Right atrium auricular region (tissue), 2 donors: ENCODE results near the gene TSPAN32. TPM values are rescaled to one million over a fixed set of nuclear protein-coding genes. Genes with fewer than 3 reads are reported as not detected.
"Not testable (repeated sequence)": the region's sequence is repeated elsewhere in the genome, so short reads cannot be mapped to it uniquely, and the experiment has no call there.

ENCODE experiments used
- DNase-seq: peaks from one replicate; pipeline ENCODE4 v3.0.0-alpha.2; 2019; ENCODE audit warnings: low spot score
- H3K27ac ChIP-seq, 2 donors: fragments of 200-600 bp; sonication (generic); 1 replicate in 1 of 2; 2 replicates in 1 of 2; pipeline ENCODE4 v1.5.1; 2016 to 2019
- H3K27me3 ChIP-seq, 2 donors: fragments of 200-600 bp; sonication (generic); one replicate each; pipeline versions ENCODE4 v1.5.1 to v1.6.0; 2017 to 2019
- H3K36me3 ChIP-seq: fragments of 200-600 bp; sonication (generic); one replicate; pipeline ENCODE4 v1.5.1; 2016
- H3K4me1 ChIP-seq, 2 donors: fragments of 200-600 bp; sonication (generic); one replicate each; pipeline versions ENCODE4 v1.5.1 to v1.6.0; 2017 to 2019
- H3K4me3 ChIP-seq, 2 donors: fragments of 200-600 bp; sonication (generic); 1 replicate in 1 of 2; 2 replicates in 1 of 2; pipeline ENCODE4 v1.5.1; 2017 to 2019; ENCODE audit warnings: mild to moderate bottlenecking in 1 of 2, moderate library complexity in 1 of 2
- H3K9me3 ChIP-seq, 2 donors: fragments of 200-600 bp; sonication (generic); one replicate each; pipeline ENCODE4 v1.5.1; 2019
- total RNA-seq, 2 donors: library from RNA; depleted of rRNA; stranded (reverse); fragments of >200 nt; gene quantifications; one replicate each; pipeline ENCODE4 v1.1.0, GENCODE V29; 2016
- TF ChIP-seq, protein P1 (sequence below), 2 donors: fragments of 200-600 bp; sonication (generic); IDR thresholded peaks; one replicate each; pipeline ENCODE4 v1.5.1; 2019; ENCODE audit warnings: antibody characterized with exemption in 2 of 2

The TSPAN32 gene
- total RNA-seq, 2 donors from 2014 or later, result 2.6 to 15.2 TPM

DNA sequence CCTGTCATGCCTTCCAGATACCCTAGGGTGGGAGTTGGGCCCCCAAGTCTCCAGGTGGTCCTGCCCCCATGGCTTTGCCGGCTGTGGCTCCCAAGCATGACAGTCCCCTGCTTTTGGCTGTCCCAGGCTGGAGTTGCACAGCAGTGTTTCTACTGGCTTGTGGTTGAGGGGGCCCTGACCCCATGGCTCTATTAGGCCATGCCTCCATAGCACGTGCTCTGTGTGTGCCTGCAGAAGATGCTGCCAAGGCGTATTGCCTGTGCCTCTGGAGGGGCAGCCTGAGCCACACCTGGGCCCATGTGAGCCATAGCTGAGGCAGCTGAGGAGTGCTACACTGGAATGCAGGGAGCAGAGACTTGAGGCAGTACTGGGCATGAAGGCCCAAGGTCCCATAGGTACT is 49.9 kb downstream of the TSPAN32 start:
- TF ChIP-seq, protein P1, sequence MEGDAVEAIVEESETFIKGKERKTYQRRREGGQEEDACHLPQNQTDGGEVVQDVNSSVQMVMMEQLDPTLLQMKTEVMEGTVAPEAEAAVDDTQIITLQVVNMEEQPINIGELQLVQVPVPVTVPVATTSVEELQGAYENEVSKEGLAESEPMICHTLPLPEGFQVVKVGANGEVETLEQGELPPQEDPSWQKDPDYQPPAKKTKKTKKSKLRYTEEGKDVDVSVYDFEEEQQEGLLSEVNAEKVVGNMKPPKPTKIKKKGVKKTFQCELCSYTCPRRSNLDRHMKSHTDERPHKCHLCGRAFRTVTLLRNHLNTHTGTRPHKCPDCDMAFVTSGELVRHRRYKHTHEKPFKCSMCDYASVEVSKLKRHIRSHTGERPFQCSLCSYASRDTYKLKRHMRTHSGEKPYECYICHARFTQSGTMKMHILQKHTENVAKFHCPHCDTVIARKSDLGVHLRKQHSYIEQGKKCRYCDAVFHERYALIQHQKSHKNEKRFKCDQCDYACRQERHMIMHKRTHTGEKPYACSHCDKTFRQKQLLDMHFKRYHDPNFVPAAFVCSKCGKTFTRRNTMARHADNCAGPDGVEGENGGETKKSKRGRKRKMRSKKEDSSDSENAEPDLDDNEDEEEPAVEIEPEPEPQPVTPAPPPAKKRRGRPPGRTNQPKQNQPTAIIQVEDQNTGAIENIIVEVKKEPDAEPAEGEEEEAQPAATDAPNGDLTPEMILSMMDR (IDR thresholded peaks at IDR 0.05), result no peak
- no peaks in the 10 kb centered on the region for H3K4me1 ChIP-seq
- no peaks in the 10 kb centered on the region for H3K27me3 ChIP-seq
- H3K4me3 ChIP-seq, result no peak overlapping the region
- H3K27ac ChIP-seq, result no peak overlapping the region
- DNase-seq, result no peak
- peaks cover 0 to 12% of the 10 kb centered on the region in 2 donors for H3K9me3 ChIP-seq
- no peaks in the 10 kb centered on the region for H3K36me3 ChIP-seq

DNA sequence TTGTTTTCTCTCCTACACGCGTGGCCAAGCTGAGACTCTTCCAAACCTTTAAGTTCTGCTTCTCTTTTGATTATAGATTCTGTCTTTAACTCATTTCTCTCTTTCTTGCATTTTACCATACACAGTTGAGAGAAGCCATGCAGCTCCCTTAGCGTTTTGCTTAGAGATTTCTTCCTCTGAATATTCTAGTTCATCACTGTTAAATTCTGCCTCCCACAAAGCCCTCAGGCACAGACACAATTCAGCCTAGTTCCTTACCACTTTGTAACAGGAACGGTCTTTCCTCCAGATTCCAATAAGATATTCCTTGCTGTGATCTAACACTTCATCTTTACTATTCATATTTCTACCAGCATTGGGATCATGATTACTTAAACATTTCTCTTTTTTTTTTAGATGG is 50.6 kb downstream of the TSPAN32 start:
- TF ChIP-seq, protein P1 (IDR thresholded peaks at IDR 0.05), result no peak
- Histone ChIP-seq H3K4me3 (no peak overlapping the region), H3K4me1 (no peaks in the 10 kb centered on the region), H3K27me3 (no peaks in the 10 kb centered on the region), H3K27ac (no peak overlapping the region), H3K36me3 (no peaks in the 10 kb centered on the region), H3K9me3 (peaks cover 0 to 12% of the 10 kb centered on the region in 2 donors)
- DNase-seq, result no peak

DNA sequence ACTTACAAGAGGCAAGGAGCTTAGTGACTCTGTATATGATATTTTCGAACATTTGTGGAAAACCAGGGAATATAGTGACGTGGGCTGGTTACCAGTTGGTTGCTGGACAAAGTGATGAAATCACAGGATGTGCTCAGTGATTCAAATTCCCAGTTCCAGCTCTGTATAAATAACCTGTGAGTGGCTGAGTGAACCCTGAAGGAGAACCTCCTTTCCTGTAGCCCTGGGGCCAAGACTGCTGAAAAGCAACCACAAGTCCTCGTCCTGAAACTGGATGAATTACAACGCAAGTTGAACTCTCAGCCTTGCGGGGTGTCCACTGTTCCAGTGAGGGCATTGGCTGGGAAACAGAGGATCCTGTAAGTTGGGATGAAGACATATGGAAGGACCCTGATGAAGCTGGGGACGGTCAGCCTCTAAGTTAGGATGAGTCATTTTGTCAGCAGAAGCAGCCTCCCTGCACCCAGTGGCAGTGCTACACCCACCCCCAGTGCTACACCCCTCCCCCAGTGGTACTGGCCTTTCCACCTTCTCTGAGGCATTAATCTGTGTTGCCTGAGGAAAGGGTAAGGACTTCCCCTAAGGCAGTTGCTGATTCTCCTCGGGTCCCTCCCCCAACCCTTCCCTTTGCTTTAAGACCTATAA is 53.3 kb downstream of the TSPAN32 start:
- Histone ChIP-seq H3K4me3 (no peak overlapping the region), H3K27ac (no peak overlapping the region), H3K27me3 (no peaks in the 10 kb centered on the region), H3K36me3 (no peaks in the 10 kb centered on the region), H3K4me1 (no peaks in the 10 kb centered on the region), H3K9me3 (peaks cover 0 to under 1% of the 10 kb centered on the region in 2 donors)
- TF ChIP-seq, protein P1 (IDR thresholded peaks at IDR 0.05), result no peak
- no peak for DNase-seq

DNA sequence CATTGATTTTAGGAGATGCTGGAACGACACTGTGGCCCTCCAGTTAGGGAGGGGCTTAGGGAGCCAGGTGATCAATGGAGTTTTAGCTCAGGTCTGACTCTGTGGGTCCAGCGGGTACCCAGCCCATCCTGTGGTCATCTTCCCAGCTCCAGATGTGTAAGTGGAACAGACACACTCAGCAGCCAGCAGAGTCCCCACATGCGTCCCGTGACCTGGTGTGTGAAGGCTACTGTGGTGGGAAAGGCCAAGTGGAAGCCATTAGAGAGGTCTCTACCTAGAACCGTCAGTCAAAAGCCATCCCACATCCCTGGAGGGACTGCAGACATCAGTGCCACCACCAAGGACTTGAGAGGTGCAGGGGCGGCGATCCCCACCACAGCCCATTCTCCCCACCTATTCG is 55.4 kb downstream of the TSPAN32 start:
- no peaks in the 10 kb centered on the region for H3K27me3 ChIP-seq
- no peaks in the 10 kb centered on the region for H3K4me1 ChIP-seq
- no peaks in the 10 kb centered on the region for H3K9me3 ChIP-seq
- DNase-seq, result no peak
- H3K27ac ChIP-seq, result no peak overlapping the region
- TF ChIP-seq, protein P1 (IDR thresholded peaks at IDR 0.05), result no peak
- no peaks in the 10 kb centered on the region for H3K36me3 ChIP-seq
- H3K4me3 ChIP-seq, result no peak overlapping the region

DNA sequence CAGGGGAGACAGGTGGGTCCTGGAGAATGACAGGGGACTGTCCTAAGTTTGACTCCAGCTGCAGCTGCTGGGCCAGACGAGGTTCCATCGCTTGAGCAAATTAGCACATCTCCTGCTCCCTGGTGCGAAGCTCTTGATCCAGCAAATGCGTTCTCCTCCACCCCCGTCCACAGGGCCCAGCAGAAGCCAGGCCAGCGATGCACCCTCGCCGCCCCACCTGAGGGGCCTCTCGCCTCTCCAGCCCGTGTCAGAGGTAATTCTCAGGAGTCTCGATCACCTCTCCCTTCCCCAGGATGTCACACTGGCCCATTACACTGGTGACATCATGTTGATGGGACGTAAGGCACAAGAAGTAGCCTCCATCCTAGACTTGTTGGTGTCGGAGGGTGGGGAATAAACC is 55.8 kb downstream of the TSPAN32 start:
- DNase-seq, H3K27me3 ChIP-seq, H3K36me3 ChIP-seq, H3K4me1 ChIP-seq, H3K27ac ChIP-seq, H3K4me3 ChIP-seq, H3K9me3 ChIP-seq: not testable (repeated sequence)

DNA sequence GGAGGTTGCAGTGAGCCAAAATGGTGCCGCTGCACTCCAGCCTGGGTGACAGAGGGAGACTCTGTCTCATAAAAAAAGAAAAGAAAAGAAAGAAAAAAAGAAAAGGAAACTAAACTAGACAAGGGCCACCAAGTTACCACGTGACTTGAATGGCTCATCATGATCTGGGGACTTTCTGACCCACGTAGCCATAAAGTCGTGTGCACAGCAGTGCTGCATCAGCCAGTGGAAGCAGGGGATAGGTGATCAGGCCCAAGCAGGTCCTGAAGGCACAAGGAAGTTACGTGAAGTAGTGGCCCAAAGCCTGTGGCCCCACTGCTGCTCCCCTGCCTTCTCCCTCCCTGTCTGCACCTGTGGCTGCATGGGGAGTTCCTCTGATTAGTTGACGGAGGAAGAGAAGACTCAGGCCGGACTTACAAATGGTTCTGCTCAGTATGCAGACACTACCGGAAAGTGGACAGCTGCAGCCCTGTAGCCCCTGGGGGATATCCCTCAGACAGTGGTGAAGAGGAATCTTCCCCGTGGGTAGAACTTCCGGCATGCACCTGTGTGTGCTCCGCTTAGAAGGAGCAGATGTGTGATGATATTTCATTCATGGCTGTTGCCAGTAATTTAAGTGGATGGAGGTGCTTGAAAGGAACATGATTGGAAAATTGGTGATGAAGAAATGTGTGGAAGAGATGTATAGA is 57.1 kb downstream of the TSPAN32 start:
- peaks cover 0 to 8% of the 10 kb centered on the region in 2 donors for H3K4me1 ChIP-seq
- H3K4me3 ChIP-seq, result no peak overlapping the region
- H3K36me3 ChIP-seq, result no peaks in the 10 kb centered on the region
- H3K9me3 ChIP-seq, result no peaks in the 10 kb centered on the region
- DNase-seq, result no peak
- H3K27me3 ChIP-seq, result no peaks in the 10 kb centered on the region
- TF ChIP-seq, protein P1 (IDR thresholded peaks at IDR 0.05), result no peak
- no peak overlapping the region for H3K27ac ChIP-seq
